HG02885 (cell line): ENCODE data around the gene JAK2.
"Not testable (repeated sequence)": the region's sequence is repeated elsewhere in the genome, so short reads cannot be mapped to it uniquely, and the experiment has no call there.

Source experiments
- ATAC-seq: cut with Tn5 transposase; IDR thresholded peaks from one replicate; pipeline ENCODE4 v1.9.1; 2021; ENCODE audit warnings: mild to moderate bottlenecking; ENCODE audit not compliant: unreplicated experiment, poor library complexity

JAK2 gene

DNA sequence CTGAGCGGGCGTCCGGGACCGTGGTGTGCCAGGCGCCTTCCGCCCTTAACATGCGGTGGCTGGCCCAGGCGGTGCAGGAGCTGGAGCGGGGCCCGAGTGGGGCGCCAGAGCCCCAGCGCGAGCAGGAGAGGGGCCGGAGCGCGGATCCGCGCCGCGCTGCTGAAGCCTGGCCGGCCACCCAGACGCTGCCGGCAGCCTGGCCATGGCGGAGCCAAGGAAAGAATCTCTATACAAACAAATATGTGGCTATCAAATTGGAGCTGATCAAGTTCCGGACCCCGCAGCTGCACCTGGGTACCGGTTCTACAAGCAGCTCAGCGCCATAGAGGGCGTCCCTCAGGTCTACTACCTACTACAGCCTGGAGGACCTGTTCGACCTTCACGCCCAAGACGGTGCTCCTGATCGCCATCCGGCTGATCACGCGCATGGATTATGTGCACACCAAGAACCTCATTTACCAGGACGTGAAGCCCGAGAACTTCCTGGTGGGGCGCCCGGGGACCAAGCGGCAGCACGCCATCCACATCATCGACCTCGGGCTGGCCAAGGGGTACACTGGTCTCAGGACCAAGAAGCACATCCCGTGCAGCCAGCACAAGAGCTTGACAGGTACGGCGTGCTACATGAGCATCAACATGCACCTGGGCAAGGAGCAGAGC, 55.8 kb downstream of the JAK2 start:
- ATAC-seq, result no peak

- no peak for ATAC-seq
These were observed 56.5 kb downstream of the JAK2 start for GRCh38 chr9:5041390-5042115.

- no peak for ATAC-seq
These were observed 57.6 kb downstream of the JAK2 start for GRCh38 chr9:5042661-5043178.

DNA sequence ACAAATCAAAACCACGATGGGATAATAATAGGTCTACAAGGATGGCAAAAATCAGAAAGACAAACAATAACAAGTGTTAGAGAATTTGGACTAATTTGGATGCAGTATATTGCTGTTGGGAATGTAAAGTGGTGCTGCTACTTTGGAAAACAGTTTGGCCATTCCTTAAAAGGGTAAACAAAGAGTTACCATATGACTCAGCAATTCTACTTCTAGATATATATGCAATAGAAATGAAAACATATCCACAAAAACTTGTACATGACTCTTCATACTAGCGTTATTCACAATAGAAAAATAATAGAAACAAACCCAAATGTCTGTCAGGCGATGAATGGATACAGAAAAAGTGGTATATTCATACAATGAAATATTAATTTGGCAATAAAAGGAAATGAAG, 58.3 kb downstream of the JAK2 start:
- ATAC-seq, result no peak

- no peak for ATAC-seq
These were observed 59.1 kb downstream of the JAK2 start for GRCh38 chr9:5044160-5044559.

GRCh38 chr9:5052838-5053237, 67.8 kb downstream of the JAK2 start:
- ATAC-seq, result no peak

DNA sequence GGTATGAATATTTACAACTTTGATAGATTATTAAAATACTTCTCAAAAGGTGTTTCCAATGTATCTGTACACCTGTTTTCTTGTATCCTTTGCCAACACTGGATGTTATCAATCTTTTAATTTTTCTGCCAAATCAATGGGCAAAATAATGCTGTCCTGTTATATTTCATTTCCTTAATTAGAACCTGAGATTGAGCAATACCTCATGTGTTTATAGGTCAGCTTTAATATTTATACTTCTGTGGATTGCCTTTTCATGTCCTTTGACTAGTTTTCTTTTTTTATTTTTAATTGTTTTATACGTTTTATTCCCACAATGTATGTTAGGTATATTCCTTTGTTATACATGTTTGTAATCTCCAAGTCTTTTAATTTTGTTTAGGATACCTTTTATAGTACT, 77.6 kb downstream of the JAK2 start:
- no peak for ATAC-seq

DNA sequence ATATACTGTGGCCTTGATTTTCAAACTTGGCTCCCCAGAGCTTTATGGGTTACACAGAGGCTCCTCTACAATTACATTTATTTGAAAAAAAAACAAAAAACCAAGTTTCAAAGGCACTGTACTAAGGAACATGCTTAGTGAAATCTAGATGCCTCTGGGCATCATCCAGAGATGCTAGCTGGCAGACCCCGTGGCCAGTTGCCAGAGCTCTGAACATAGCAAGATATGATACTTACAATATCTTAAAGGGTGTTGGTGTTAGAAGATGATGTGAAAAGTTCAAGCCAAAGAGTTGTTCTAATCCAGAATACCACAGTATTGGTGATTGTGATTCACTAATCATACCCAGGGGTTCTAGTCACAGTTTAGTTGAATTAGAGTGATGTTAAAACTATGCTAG, 87.8 kb downstream of the JAK2 start:
- ATAC-seq, result no peak

DNA sequence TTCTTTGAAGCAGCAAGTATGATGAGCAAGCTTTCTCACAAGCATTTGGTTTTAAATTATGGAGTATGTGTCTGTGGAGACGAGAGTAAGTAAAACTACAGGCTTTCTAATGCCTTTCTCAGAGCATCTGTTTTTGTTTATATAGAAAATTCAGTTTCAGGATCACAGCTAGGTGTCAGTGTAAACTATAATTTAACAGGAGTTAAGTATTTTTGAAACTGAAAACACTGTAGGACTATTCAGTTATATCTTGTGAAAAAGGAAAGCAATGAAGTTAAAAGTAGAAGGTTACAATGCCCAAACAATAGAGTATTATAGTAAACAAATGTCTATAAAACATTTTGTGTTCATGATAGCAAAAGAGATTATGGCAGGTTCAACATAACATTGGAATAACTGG, 88.6 kb downstream of the JAK2 start:
- peak; percentile 41 for ATAC-seq

DNA sequence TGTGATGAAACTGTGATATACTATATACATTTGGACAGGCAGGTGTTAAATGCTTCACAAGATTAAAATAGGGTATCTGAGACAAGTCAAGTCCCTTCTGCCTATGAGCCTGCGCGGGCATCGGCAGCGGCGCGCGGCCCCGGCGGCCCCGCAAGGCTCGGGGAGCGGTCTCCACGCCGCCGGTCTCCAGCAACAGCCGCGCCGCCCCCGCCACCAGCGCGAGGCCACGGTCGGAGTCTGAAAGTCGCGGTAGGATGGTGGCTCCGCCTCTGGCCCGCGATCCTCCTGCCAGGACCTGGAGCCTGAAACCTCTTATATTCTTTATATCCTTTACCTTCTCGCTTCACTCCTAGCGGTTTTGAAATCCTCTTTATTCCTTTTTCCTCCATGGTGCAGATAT, 100.9 kb downstream of the JAK2 start:
- ATAC-seq, result no peak

DNA sequence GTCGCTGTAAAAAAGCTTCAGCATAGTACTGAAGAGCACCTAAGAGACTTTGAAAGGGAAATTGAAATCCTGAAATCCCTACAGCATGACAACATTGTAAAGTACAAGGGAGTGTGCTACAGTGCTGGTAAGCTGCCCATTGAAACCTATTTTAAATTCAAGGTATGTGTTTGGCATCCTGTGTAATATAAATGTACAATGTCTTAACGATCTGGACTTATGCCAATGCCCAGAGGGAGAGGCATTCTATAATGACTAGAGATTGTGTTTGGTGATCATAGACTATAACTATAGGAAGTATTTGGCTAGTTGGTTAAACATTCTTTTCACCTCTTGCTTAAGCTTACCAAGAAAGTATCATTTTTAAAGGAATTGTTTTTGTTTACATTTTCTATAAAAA, 104.7 kb downstream of the JAK2 start:
- no peak for ATAC-seq

- ATAC-seq, result no peak
These were observed 110.7 kb downstream of the JAK2 start for GRCh38 chr9:5095795-5096194.

GRCh38 chr9:5099466-5099865, 114.4 kb downstream of the JAK2 start:
- no peak for ATAC-seq

DNA sequence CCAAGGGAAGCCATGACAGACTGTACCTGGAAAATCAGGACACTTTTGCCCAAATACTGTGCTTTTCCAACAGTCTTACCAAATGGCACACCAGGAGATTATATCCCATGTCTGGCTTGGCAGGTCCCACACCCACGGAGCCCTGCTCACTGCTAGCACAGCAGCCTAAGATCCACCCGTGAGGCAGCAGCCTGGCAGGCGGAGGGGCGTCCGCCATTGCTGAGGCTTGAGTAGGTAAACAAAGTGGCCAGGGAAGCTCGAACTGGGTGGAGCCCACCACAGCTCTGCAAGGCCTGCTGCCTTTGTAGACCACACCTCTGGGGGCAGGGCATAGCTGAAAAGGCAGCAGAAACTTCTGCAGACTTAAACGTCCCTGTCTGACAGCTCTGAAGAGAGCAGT, 116.1 kb downstream of the JAK2 start:
- ATAC-seq, result not testable (repeated sequence)

DNA sequence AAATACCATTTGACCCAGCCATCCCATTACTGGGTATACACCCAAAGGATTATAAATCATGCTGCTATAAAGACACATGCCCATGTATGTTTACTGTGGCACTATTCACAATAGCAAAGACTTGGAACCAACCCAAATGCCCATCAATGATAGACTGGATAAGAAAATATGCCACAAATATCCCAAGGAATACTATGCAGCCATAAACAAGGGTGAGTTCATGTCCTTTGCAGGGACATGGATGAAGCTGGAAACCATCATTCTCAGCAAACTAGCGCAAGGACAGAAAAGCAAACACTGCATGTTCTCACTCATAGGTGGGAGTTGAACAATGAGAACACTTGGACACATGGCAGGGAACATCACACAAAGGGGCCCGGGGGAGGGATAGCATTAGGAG, 121.4 kb downstream of the JAK2 start:
- ATAC-seq, result not testable (repeated sequence)

DNA sequence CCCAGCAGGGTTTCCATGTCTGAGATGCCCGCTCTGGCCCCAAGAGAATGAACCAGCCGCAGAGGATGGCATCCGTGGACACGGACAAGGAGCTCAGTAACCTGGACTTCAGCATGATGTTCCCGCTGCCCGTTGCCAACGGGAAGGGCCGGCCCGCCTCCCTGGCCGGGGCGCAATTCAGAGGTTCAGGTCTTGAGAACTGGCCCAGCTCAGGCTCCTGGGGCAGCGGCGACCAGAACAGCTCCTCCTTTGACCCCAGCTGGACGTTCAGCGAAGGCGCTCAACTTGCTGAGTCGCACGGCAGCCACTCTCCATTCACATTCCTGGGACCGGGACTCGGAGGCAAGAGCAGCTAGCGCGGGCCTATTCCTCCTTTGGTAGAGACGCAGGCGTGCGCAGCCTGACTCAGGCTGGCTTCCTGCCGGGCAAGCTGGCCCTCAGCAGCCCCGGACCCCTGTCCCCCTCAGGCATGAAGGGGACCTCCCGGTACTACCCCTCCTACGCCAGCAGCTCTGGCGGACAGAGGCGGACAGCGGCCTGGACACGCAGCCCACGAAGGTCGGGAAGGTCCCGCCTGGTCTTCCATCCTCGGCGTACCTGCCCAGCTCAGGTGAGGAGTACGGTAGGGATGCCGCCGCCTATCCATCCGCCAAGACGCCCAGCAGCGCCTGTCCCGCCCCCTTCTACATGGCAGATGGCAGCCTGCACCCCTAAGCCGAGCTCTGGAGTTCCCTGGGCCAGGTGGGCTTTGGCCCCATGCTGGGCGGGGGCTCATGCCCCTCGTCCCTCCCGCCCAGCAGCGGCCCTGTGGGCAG, 126.0 kb downstream of the JAK2 start:
- no peak for ATAC-seq

- ATAC-seq, result no peak
These were observed 126.6 kb downstream of the JAK2 start for GRCh38 chr9:5111696-5112095.

DNA sequence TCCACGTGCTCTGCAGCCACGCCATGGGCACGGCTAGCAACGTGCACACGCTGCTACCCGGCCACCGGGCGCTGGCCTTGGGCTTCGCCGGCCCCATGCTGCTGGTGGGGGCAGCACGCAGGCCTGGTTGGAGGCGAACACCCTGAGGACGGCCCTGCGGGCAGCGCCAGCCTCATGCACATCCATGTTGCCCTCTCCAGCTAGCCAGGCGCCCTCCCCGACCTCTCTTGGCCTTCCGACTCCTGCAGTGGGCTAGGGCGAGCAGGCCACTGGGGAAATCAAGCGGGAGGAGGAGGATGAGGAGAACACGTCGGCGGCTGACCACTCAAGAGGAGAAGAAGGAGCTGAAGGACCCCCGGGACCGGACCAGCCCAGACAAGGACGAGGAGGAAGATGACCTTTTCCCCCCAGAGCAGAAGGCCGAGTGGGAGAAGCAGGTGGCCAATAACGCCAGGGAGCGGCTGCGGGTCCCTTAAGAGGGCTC, 127.1 kb downstream of the JAK2 start:
- no peak for ATAC-seq

- ATAC-seq, result no peak
These were observed 127.6 kb downstream of the JAK2 start for GRCh38 chr9:5112646-5113045.

DNA sequence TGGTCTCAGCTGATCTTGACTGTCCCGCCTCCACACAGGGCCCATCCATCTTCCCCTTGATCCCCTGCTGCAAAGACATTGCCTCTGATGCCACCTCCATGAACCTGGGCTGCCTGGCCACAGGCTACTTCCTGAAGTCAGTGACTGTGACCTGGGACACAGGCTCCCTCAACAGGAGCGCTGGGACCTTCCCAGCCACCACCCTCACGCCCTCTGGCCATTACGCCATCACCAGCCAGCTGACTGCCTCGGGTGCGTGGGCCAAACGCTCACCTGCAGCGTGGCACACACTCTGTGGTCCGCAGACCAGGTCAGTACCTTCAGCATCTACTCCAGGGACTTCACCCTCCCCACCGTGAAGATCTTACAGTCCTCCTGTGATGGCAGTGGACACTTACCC, 128.5 kb downstream of the JAK2 start:
- no peak for ATAC-seq
